Stimulated activated effector memory CD8-positive, alpha-beta T cell treated with anti-CD3 and anti-CD28 coated beads, Interleukin-12 subunit alpha, Interleukin-12 subunit beta, amount 100 ng/mL, for 72 hours (primary cell): ENCODE measurements around the gene CDX2.

Source experiments
- ATAC-seq: fragments of 150-1000 bp; cut with Tn5 transposase; 2 replicates; pipeline ENCODE4 v1.10.0; 2021
- DNase-seq, 2 donors: peaks; one replicate each; pipeline ENCODE4 v3.0.0; 2021 to 2022; ENCODE audit warnings: low spot score in 2 of 2
- H3K27ac Mint-ChIP-seq: one replicate; pipeline ENCODE4 v1.8.0; 2022; ENCODE audit warnings: mild to moderate bottlenecking, mixed read lengths
- H3K36me3 Mint-ChIP-seq: one replicate; pipeline ENCODE4 v1.8.0; 2022; ENCODE audit warnings: mild to moderate bottlenecking, mixed read lengths
- H3K4me1 Mint-ChIP-seq: one replicate; pipeline ENCODE4 v1.8.0; 2022; ENCODE audit warnings: mixed read lengths
- H3K4me3 Mint-ChIP-seq: one replicate; pipeline ENCODE4 v1.8.0; 2022; ENCODE audit warnings: mild to moderate bottlenecking, mixed read lengths
- H3K9me3 Mint-ChIP-seq: one replicate; pipeline ENCODE4 v1.8.0; 2022; ENCODE audit warnings: mixed read lengths

The CDX2 gene

GRCh38 chr13:27928805-27929753 lies 40.0 kb downstream of the CDX2 start:
- Mint-ChIP-seq H3K4me3 (no peak overlapping the region), H3K9me3 (no peaks in the 10 kb centered on the region), H3K4me1 (peaks cover 30% of the 10 kb centered on the region), H3K36me3 (no peaks in the 10 kb centered on the region), H3K27ac (no peak overlapping the region)
- no peak for DNase-seq
- ATAC-seq: no peak

- Mint-ChIP-seq H3K27ac (peak overlapping the region; percentile 60), H3K4me3 (no peak overlapping the region)
Measured at GRCh38 chr13:27928353-27928804, 40.7 kb downstream of the CDX2 start.

GRCh38 chr13:27927444-27928352 lies 41.4 kb downstream of the CDX2 start:
- H3K36me3 Mint-ChIP-seq: no peaks in the 10 kb centered on the region
- peak overlapping the region; percentile 60 for H3K27ac Mint-ChIP-seq
- H3K4me1 Mint-ChIP-seq: peaks cover 42% of the 10 kb centered on the region
- DNase-seq (no peak), ATAC-seq (no peak)
- no peaks in the 10 kb centered on the region for H3K9me3 Mint-ChIP-seq
- peak overlapping the region; percentile 48 for H3K4me3 Mint-ChIP-seq

More at GRCh38 chr13:27928353-27928804, 40.7 kb downstream of the CDX2 start:
- DNase-seq (no peak), ATAC-seq (no peak)
- H3K4me1 Mint-ChIP-seq: peaks cover 37% of the 10 kb centered on the region
- no peaks in the 10 kb centered on the region for H3K9me3 Mint-ChIP-seq
- no peaks in the 10 kb centered on the region for H3K36me3 Mint-ChIP-seq

GRCh38 chr13:27926644-27927434 lies 42.3 kb downstream of the CDX2 start:
- H3K4me3 Mint-ChIP-seq: peak overlapping the region; percentile 48
- peaks cover 42% of the 10 kb centered on the region for H3K4me1 Mint-ChIP-seq
- H3K27ac Mint-ChIP-seq: no peak overlapping the region

GRCh38 chr13:27925220-27925991 lies 43.7 kb downstream of the CDX2 start:
- Mint-ChIP-seq H3K36me3 (no peaks in the 10 kb centered on the region), H3K27ac (no peak overlapping the region), H3K9me3 (no peaks in the 10 kb centered on the region), H3K4me3 (no peak overlapping the region), H3K4me1 (peaks cover 48% of the 10 kb centered on the region)
- ATAC-seq (no peak), DNase-seq (no peak)

More at GRCh38 chr13:27926644-27927434, 42.3 kb downstream of the CDX2 start:
- H3K36me3 Mint-ChIP-seq: no peaks in the 10 kb centered on the region
- ATAC-seq: no peak
- no peak for DNase-seq
- no peaks in the 10 kb centered on the region for H3K9me3 Mint-ChIP-seq

GRCh38 chr13:27924529-27925141 lies 44.5 kb downstream of the CDX2 start:
- no peaks in the 10 kb centered on the region for H3K36me3 Mint-ChIP-seq
- no peak overlapping the region for H3K4me3 Mint-ChIP-seq
- H3K27ac Mint-ChIP-seq: no peak overlapping the region
- DNase-seq: no peak
- peaks cover 50% of the 10 kb centered on the region for H3K4me1 Mint-ChIP-seq
- ATAC-seq: no peak
- no peaks in the 10 kb centered on the region for H3K9me3 Mint-ChIP-seq

GRCh38 chr13:27923794-27924528 lies 45.2 kb downstream of the CDX2 start:
- peaks cover 50% of the 10 kb centered on the region for H3K4me1 Mint-ChIP-seq
- H3K36me3 Mint-ChIP-seq: no peaks in the 10 kb centered on the region
- no peaks in the 10 kb centered on the region for H3K9me3 Mint-ChIP-seq
- peak in 1 of 2 donors; percentile 62 for DNase-seq
- H3K27ac Mint-ChIP-seq: no peak overlapping the region
- no peak overlapping the region for H3K4me3 Mint-ChIP-seq
- ATAC-seq: no peak

GRCh38 chr13:27922883-27923612 lies 46.1 kb downstream of the CDX2 start:
- peaks cover 5% of the 10 kb centered on the region for H3K36me3 Mint-ChIP-seq
- H3K4me1 Mint-ChIP-seq: peaks cover 55% of the 10 kb centered on the region
- no peak overlapping the region for H3K27ac Mint-ChIP-seq

GRCh38 chr13:27921961-27922882 lies 46.9 kb downstream of the CDX2 start:
- no peak for ATAC-seq
- Mint-ChIP-seq H3K4me3 (peak overlapping the region; percentile 74), H3K36me3 (peaks cover 9% of the 10 kb centered on the region), H3K27ac (no peak overlapping the region), H3K9me3 (no peaks in the 10 kb centered on the region), H3K4me1 (peaks cover 55% of the 10 kb centered on the region)
- no peak for DNase-seq

More at GRCh38 chr13:27922883-27923612, 46.1 kb downstream of the CDX2 start:
- ATAC-seq: no peak
- Mint-ChIP-seq H3K4me3 (no peak overlapping the region), H3K9me3 (no peaks in the 10 kb centered on the region)
- DNase-seq: no peak

- H3K27ac Mint-ChIP-seq: no peak overlapping the region
- peaks cover 51% of the 10 kb centered on the region for H3K4me1 Mint-ChIP-seq
- H3K9me3 Mint-ChIP-seq: no peaks in the 10 kb centered on the region
- H3K4me3 Mint-ChIP-seq: peak overlapping the region; percentile 74
- H3K36me3 Mint-ChIP-seq: peaks cover 9% of the 10 kb centered on the region
- DNase-seq (no peak), ATAC-seq (peak; percentile 45)
Measured at GRCh38 chr13:27921421-27921960, 47.6 kb downstream of the CDX2 start.

GRCh38 chr13:27920677-27921420 lies 48.3 kb downstream of the CDX2 start:
- H3K4me3 Mint-ChIP-seq: peak overlapping the region; percentile 74
- ATAC-seq: peak; percentile 17
- H3K27ac Mint-ChIP-seq: no peak overlapping the region
- H3K9me3 Mint-ChIP-seq: no peaks in the 10 kb centered on the region
- DNase-seq: peak in 1 of 2 donors; percentile 61
- H3K36me3 Mint-ChIP-seq: peaks cover 9% of the 10 kb centered on the region
- peaks cover 49% of the 10 kb centered on the region for H3K4me1 Mint-ChIP-seq
